B cell (primary cell): Measurements from ENCODE around the gene PPP1CB. TPM values are rescaled to one million over a fixed set of nuclear protein-coding genes. Genes with fewer than 3 reads are reported as not detected.
"Not testable (repeated sequence)": the region's sequence is repeated elsewhere in the genome, so short reads cannot be mapped to it uniquely, and the experiment has no call there.

ENCODE experiments used
- ATAC-seq: fragments of 200-7000 bp; cut with Tn5 transposase; one replicate; pipeline ENCODE4 v1.10.0; 2021; ENCODE audit warnings: low read depth, mild to moderate bottlenecking, moderate number of reproducible peaks, moderate library complexity
- CTCF ChIA-PET: fragments of 350-600 bp; sonication (Branson Sonifier 250); formaldehyde crosslinking; loops from one replicate; lab custom pipeline; 2021; ENCODE audit warnings: antibody characterized with exemption, inconsistent platforms; lab: Charles Lee
- POLR2A ChIA-PET: fragments of 350-600 bp; sonication (Branson Sonifier 250); formaldehyde crosslinking; loops from one replicate; lab custom pipeline; 2021; ENCODE audit warnings: antibody characterized with exemption; lab: Charles Lee
- DNase-seq: peaks from one replicate; pipeline ENCODE4 v3.0.0; 2013
- H2AFZ ChIP-seq: 2 replicates; pipeline ENCODE4 v1.6.1; 2012; ENCODE audit warnings: mild to moderate bottlenecking, low read depth, low read length; ENCODE audit not compliant: insufficient read depth, poor library complexity, severe bottlenecking
- H3K27ac ChIP-seq, 2 donors: 1 replicate in 1 of 2; 2 replicates in 1 of 2; pipeline ENCODE4 v1.5.1; 2012 to 2013; ENCODE audit warnings: low read length in 2 of 2, mild to moderate bottlenecking in 2 of 2, moderate library complexity in 1 of 2
- H3K27me3 ChIP-seq, 4 experiments: fragments of 200-600 bp in 1 of 4; sonication (generic) in 1 of 4; replicated peaks in 1 of 4; 1 replicate in 2 of 4; 2 replicates in 2 of 4; pipeline versions ENCODE4 v1.6.1 to v1.7.0; 2013 to 2016; ENCODE audit warnings: low read length in 3 of 4, mild to moderate bottlenecking in 2 of 4, mixed read lengths in 1 of 4, moderate library complexity in 1 of 4; ENCODE audit not compliant: insufficient read depth in 4 of 4, control insufficient read depth in 3 of 4; ENCODE audit errors: control extremely low read depth in 1 of 4
- H3K36me3 ChIP-seq, 2 experiments: replicated peaks in 1 of 2; 1 replicate in 1 of 2; 2 replicates in 1 of 2; pipeline versions ENCODE4 v1.6.1 to v1.7.1; 2013; ENCODE audit warnings: low read length in 1 of 2; ENCODE audit not compliant: insufficient read depth in 2 of 2, control insufficient read depth in 1 of 2; ENCODE audit errors: control extremely low read depth in 1 of 2, extremely low read depth in 1 of 2
- H3K4me1 ChIP-seq, 2 donors: fragments of 200-600 bp in 1 of 2; sonication (generic) in 1 of 2; 1 replicate in 1 of 2; 2 replicates in 1 of 2; pipeline versions ENCODE4 v1.5.1 to v1.6.1; 2013 to 2017; ENCODE audit warnings: low read length in 2 of 2; ENCODE audit not compliant: control insufficient read depth in 2 of 2, insufficient read depth in 2 of 2
- H3K4me2 ChIP-seq: replicated peaks from 2 replicates; pipeline ENCODE3; 2012; ENCODE audit warnings: mild to moderate bottlenecking, low read depth, low read length; ENCODE audit not compliant: poor library complexity, severe bottlenecking
- H3K4me3 ChIP-seq, 5 experiments: fragments of 200-600 bp in 1 of 5; sonication (generic) in 1 of 5; 1 replicate in 3 of 5; 2 replicates in 2 of 5; pipeline versions ENCODE4 v1.5.1 to v1.7.0; 2011 to 2016; ENCODE audit warnings: low read length in 4 of 5, mild to moderate bottlenecking in 4 of 5, low read depth in 2 of 5, control low read depth in 1 of 5, moderate library complexity in 1 of 5; ENCODE audit not compliant: insufficient read depth in 1 of 5; ENCODE audit errors: control extremely low read depth in 1 of 5, extremely low read depth in 1 of 5
- H3K79me2 ChIP-seq: fragments of 200-600 bp; sonication (generic); one replicate; pipeline ENCODE4 v1.6.0; 2016; ENCODE audit warnings: low read length; ENCODE audit not compliant: control insufficient read depth, insufficient read depth
- H3K9ac ChIP-seq: fragments of 200-600 bp; sonication (generic); 2 replicates; pipeline ENCODE4 v1.6.1; 2017; ENCODE audit warnings: mild to moderate bottlenecking, low read length, moderate library complexity
- H3K9me3 ChIP-seq, 3 donors: one replicate each; pipeline versions ENCODE4 v1.6.1 to v1.7.1; 2013; ENCODE audit warnings: low read length in 2 of 3; ENCODE audit not compliant: control insufficient read depth in 2 of 3, insufficient read depth in 1 of 3; ENCODE audit errors: control extremely low read depth in 1 of 3
- H4K20me1 ChIP-seq: 2 replicates; pipeline ENCODE4 v1.6.0; 2012; ENCODE audit warnings: mild to moderate bottlenecking, low read length; ENCODE audit not compliant: insufficient read depth, control insufficient read depth, poor library complexity, severe bottlenecking
- H3K27ac Mint-ChIP-seq: one replicate; pipeline ENCODE4 v1.8.0; 2021; ENCODE audit warnings: mixed read lengths
- H3K27me3 Mint-ChIP-seq: one replicate; pipeline ENCODE4 v1.8.0; 2021; ENCODE audit warnings: mixed read lengths
- H3K4me1 Mint-ChIP-seq: one replicate; pipeline ENCODE4 v1.8.0; 2021; ENCODE audit warnings: mixed read lengths
- H3K4me3 Mint-ChIP-seq: one replicate; pipeline ENCODE4 v1.8.0; 2021; ENCODE audit warnings: mixed read lengths
- H3K9me3 Mint-ChIP-seq: one replicate; pipeline ENCODE4 v1.8.0; 2022; ENCODE audit warnings: mixed read lengths; ENCODE audit not compliant: insufficient read depth
- CTCF ChIP-seq: fragments of 200-600 bp; IDR thresholded peaks from one replicate; pipeline ENCODE4 v1.8.0; 2022; ENCODE audit warnings: antibody characterized with exemption, mild to moderate bottlenecking
- EZH2 ChIP-seq: IDR thresholded peaks from 2 replicates; pipeline ENCODE4 v1.6.1; 2012; ENCODE audit warnings: borderline replicate concordance, low read depth, mild to moderate bottlenecking, moderate library complexity, low read length; ENCODE audit not compliant: insufficient read depth, poor library complexity, severe bottlenecking
- WGBS: methylation state at CpG from one replicate; pipeline ENCODE4 v1.1.5; 2013; ENCODE audit warnings: missing lambda C conversion rate; ENCODE audit not compliant: insufficient coverage; 5-methylcytosine and 5-hydroxymethylcytosine counted together
- intact Hi-C: fragments of 100-400 bp; cut with micrococcal nuclease; formaldehyde crosslinking; loops from one replicate; pipeline ENCODE4 v1.10.0; 2022
- polyA plus RNA-seq: library from polyadenylated mRNA; depleted of rRNA; stranded (reverse); fragments of >200 nt; gene quantifications from 2 replicates; pipeline ENCODE4 v1.2.3, GENCODE V29; 2012
- total RNA-seq, 2 donors: library from RNA; stranded (reverse); fragments of 120-200 nt in 1 of 2; gene quantifications; 1 replicate in 1 of 2; 2 replicates in 1 of 2; pipeline versions ENCODE4 v1.2.3 to v1.2.4, GENCODE V29; 2013 to 2022

Gene PPP1CB
- total and polyA plus RNA-seq, 2 donors (not counting 1 experiment from before 2014, with no cell fraction given), result 26.9 to 152 TPM

GRCh38 chr2:28780496-28780895, 28.9 kb downstream of the PPP1CB start:
- no peak for TF ChIP-seq CTCF
- TF ChIP-seq EZH2, result no peak
- WGBS, result no CpG with 5 or more reads among the region's 2 CpGs
- no peaks in the 10 kb centered on the region for H3K9me3 ChIP-seq
- Mint-ChIP-seq H3K9me3 (no peaks in the 10 kb centered on the region), H3K4me3 (no peak overlapping the region), H3K27ac (no peak overlapping the region), H3K27me3 (no peaks in the 10 kb centered on the region), H3K4me1 (peaks cover 5% of the 10 kb centered on the region)
- no peak for ATAC-seq
- no peaks in the 10 kb centered on the region for H3K4me1 ChIP-seq
- ChIA-PET POLR2A (no interaction called here), CTCF (interaction anchor here (1.6 kb wide), 1 partner anchor 186 kb away, joined by 7 read pairs; no protein-coding TSS in a partner anchor)
- intact Hi-C loops, result no loop called here
- no peak overlapping the region for H2AFZ ChIP-seq
- H3K9ac ChIP-seq, result no peak overlapping the region
- H3K36me3 ChIP-seq, result peaks cover 30 to 73% of the 10 kb centered on the region in 2 experiments
- H3K4me3 ChIP-seq, result no peak overlapping the region
- H4K20me1 ChIP-seq, result peaks cover 23% of the 10 kb centered on the region
- H3K4me2 ChIP-seq, result no peak overlapping the region
- H3K27ac ChIP-seq, result peak overlapping the region in 1 of 2 donors; percentile 3
- H3K27me3 ChIP-seq, result no peaks in the 10 kb centered on the region
- DNase-seq, result no peak
- H3K79me2 ChIP-seq, result peaks cover 25% of the 10 kb centered on the region

- DNase-seq (no peak), ATAC-seq (no peak)
- Histone ChIP-seq H3K4me3 (no peak overlapping the region), H3K9me3 (no peaks in the 10 kb centered on the region), H3K36me3 (peaks cover 27 to 72% of the 10 kb centered on the region in 2 experiments), H3K4me1 (no peaks in the 10 kb centered on the region), H3K4me2 (no peak overlapping the region), H2AFZ (no peak overlapping the region), H3K79me2 (peaks cover 17% of the 10 kb centered on the region), H4K20me1 (peaks cover 10% of the 10 kb centered on the region), H3K9ac (no peak overlapping the region), H3K27me3 (no peaks in the 10 kb centered on the region), H3K27ac (no peak overlapping the region)
- Mint-ChIP-seq H3K9me3 (no peaks in the 10 kb centered on the region), H3K27me3 (no peaks in the 10 kb centered on the region), H3K27ac (no peak overlapping the region), H3K4me3 (no peak overlapping the region), H3K4me1 (no peaks in the 10 kb centered on the region)
- intact Hi-C loops, result no loop called here
- TF ChIP-seq CTCF, result no peak
- TF ChIP-seq EZH2, result no peak
- ChIA-PET POLR2A (no interaction called here), CTCF (no interaction called here)
- WGBS, result 50% methylated on average over 2 of the region's 3 CpGs
Observed at GRCh38 chr2:28782423-28782822, 30.8 kb downstream of the PPP1CB start.

- DNase-seq, H3K9me3 ChIP-seq, intact Hi-C loops, H3K27me3 ChIP-seq, H4K20me1 ChIP-seq, H3K27ac Mint-ChIP-seq, ATAC-seq, H3K4me3 ChIP-seq, H3K4me3 Mint-ChIP-seq, H3K27me3 Mint-ChIP-seq, H3K27ac ChIP-seq, H3K4me1 Mint-ChIP-seq, H3K9me3 Mint-ChIP-seq, H3K9ac ChIP-seq, H2AFZ ChIP-seq, H3K4me2 ChIP-seq, H3K4me1 ChIP-seq: not testable (repeated sequence)
- 100% methylated on average over 2 of the region's 7 CpGs for WGBS
- ChIA-PET POLR2A (interaction anchor here (0.7 kb wide), 1 partner anchor 71 kb away, joined by 7 read pairs; no protein-coding TSS in a partner anchor), CTCF (interaction anchor here (0.6 to 3.1 kb wide), 3 partner anchors 190 to 1101 kb away, joined by 3 to 13 read pairs (median 4); no protein-coding TSS in a partner anchor)
- H3K79me2 ChIP-seq, result peaks cover 18% of the 10 kb centered on the region
- peaks cover 18 to 68% of the 10 kb centered on the region in 2 experiments for H3K36me3 ChIP-seq
Observed at GRCh38 chr2:28784570-28784969, 32.9 kb downstream of the PPP1CB start.
